BE2C (cell line): Measurements from ENCODE around the gene BEND7.

ENCODE experiments used
- DNase-seq: peaks from one replicate; pipeline ENCODE4 v3.0.0-alpha.2; 2020
- H3K27me3 ChIP-seq: fragments of 250-450 bp; sonication (Bioruptor Pico); 2 replicates; pipeline ENCODE4 v1.5.1; 2020; ENCODE audit warnings: mild to moderate bottlenecking
- H3K36me3 ChIP-seq: fragments of 250-450 bp; sonication (Bioruptor Pico); 2 replicates; pipeline ENCODE4 v1.5.1; 2020; ENCODE audit warnings: mild to moderate bottlenecking
- H3K4me1 ChIP-seq: fragments of 250-450 bp; sonication (Bioruptor Pico); 2 replicates; pipeline ENCODE4 v1.5.1; 2020
- H3K4me3 ChIP-seq: 2 replicates; pipeline ENCODE4 v1.5.1; 2011; ENCODE audit warnings: low read depth, low read length
- H3K9me3 ChIP-seq: fragments of 250-450 bp; sonication (Bioruptor Pico); 2 replicates; pipeline ENCODE4 v1.5.1; 2020
- TF ChIP-seq, protein P1 (sequence below): IDR thresholded peaks from 2 replicates; pipeline ENCODE4 v1.5.1; 2012; ENCODE audit warnings: mild to moderate bottlenecking, low read depth, low read length

BEND7 gene

DNA sequence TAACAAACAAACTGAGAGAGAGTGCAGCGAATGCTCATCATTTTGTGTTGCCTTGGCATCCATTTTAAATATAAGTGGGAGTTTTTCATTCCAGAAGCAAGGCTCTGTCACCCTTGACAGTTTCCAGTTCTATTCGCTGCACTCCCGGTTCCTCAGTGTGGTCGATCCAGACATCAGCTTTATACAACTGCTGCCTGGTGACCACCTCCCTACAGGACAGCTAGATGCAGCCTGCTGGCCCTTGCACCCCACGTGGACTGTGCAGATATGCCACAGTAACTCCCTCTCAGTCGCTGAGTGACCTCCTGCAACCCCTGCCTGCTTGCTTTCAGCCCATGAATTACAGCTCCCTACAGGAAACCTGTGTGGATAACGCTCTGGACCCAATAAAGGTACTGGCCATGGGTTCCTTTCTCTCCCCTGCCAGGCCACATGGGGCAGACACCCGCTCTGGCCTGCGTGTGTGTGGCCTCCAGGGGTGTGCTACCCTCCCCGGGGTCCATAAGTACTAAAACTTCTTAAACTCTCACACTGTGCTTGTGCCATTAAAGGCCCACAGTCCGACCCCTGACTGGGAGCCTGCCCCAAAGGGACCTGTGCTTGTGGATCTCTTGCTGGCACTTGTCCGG lies 23.6 kb downstream of the BEND7 start:
- no peak overlapping the region for H3K4me3 ChIP-seq
- TF ChIP-seq, protein P1, sequence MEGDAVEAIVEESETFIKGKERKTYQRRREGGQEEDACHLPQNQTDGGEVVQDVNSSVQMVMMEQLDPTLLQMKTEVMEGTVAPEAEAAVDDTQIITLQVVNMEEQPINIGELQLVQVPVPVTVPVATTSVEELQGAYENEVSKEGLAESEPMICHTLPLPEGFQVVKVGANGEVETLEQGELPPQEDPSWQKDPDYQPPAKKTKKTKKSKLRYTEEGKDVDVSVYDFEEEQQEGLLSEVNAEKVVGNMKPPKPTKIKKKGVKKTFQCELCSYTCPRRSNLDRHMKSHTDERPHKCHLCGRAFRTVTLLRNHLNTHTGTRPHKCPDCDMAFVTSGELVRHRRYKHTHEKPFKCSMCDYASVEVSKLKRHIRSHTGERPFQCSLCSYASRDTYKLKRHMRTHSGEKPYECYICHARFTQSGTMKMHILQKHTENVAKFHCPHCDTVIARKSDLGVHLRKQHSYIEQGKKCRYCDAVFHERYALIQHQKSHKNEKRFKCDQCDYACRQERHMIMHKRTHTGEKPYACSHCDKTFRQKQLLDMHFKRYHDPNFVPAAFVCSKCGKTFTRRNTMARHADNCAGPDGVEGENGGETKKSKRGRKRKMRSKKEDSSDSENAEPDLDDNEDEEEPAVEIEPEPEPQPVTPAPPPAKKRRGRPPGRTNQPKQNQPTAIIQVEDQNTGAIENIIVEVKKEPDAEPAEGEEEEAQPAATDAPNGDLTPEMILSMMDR: no peak

DNA sequence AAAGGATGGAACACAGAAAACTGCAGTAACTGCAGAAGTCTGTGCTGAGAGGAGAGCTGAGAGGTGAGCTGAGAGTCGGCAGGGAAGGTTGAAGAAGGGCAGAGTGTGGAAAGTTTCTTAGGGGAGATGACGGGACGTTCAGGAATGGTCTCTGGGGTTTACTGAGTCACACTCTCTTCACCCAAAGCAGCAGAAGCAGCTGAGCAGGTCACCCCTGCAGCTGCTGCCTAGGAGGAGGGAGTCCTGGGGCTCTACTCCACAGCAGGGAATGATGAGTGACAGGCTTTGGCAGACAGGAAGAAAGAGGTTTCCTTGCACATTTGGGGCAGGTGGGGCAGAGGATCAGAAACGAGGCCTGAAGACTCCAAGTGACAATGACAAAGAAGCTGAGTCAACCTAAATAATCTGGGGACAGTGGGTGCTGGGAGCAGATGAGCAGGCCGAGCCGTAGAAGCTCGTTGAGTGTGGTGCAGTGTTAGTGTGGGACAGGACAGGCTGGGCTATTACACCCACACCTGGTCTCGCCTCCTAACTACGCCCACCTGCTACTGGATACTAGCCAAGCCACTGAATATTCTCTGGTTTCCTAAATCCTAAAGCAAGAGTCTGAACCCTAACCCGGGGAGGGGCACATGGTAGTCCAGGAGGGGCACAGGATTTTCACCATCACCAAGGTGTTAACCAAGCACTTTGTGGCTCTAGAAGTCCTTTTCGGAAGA lies 24.9 kb downstream of the BEND7 start:
- TF ChIP-seq, protein P1: no peak
- no peaks in the 10 kb centered on the region for H3K36me3 ChIP-seq
- no peaks in the 10 kb centered on the region for H3K4me1 ChIP-seq
- H3K9me3 ChIP-seq: no peaks in the 10 kb centered on the region
- DNase-seq: no peak
- H3K27me3 ChIP-seq: peaks cover 12% of the 10 kb centered on the region
- no peak overlapping the region for H3K4me3 ChIP-seq

More for the DNA sequence above, 23.6 kb downstream of the BEND7 start:
- DNase-seq: no peak
- Histone ChIP-seq H3K9me3 (no peaks in the 10 kb centered on the region), H3K36me3 (no peaks in the 10 kb centered on the region), H3K4me1 (no peaks in the 10 kb centered on the region), H3K27me3 (peaks cover 12% of the 10 kb centered on the region)

DNA sequence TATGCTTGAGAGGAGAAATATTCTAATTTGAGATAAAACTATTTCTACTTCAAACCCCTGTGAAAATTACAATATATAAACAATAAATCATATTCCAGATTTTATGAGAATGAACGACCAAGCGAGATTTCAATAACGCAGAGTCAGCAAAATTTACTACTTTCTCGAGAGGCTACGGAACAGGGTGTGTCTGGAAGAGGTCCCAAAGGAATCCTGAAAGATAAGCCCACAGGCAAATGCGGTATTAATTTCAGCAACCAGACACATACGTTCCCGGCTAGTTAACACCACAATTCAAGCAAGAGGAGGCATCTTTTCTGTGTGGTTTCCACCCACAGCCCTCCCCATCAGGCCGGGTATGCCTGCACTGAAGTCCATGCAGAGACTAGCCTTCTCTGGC lies 26.4 kb downstream of the BEND7 start:
- H3K36me3 ChIP-seq: no peaks in the 10 kb centered on the region
- no peaks in the 10 kb centered on the region for H3K9me3 ChIP-seq
- no peaks in the 10 kb centered on the region for H3K4me1 ChIP-seq
- no peak for DNase-seq
- TF ChIP-seq, protein P1: no peak
- H3K4me3 ChIP-seq: no peak overlapping the region
- H3K27me3 ChIP-seq: peaks cover 12% of the 10 kb centered on the region

DNA sequence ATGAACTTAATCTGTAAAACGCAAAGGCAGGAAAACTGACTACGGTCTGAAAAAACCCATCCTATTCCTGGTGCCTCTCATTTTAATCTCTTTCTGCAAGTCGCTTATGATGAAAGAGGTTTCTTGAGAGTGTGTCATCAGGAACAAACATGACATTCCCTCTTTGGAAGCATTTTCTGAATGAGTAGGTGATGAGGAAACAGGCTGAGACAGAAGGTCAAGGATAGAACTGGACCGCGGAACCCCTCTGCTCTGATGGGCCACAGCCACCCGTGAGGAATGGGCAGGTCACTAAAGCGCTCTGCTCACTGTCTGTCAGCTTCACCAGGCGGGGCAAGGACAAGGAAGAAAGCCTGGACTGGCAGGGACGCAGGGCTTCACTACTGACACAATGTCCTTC lies 28.6 kb downstream of the BEND7 start:
- H3K36me3 ChIP-seq: no peaks in the 10 kb centered on the region
- no peak overlapping the region for H3K4me3 ChIP-seq
- peaks cover 13% of the 10 kb centered on the region for H3K27me3 ChIP-seq
- no peaks in the 10 kb centered on the region for H3K9me3 ChIP-seq
- DNase-seq: no peak
- no peaks in the 10 kb centered on the region for H3K4me1 ChIP-seq
- TF ChIP-seq, protein P1: no peak

DNA sequence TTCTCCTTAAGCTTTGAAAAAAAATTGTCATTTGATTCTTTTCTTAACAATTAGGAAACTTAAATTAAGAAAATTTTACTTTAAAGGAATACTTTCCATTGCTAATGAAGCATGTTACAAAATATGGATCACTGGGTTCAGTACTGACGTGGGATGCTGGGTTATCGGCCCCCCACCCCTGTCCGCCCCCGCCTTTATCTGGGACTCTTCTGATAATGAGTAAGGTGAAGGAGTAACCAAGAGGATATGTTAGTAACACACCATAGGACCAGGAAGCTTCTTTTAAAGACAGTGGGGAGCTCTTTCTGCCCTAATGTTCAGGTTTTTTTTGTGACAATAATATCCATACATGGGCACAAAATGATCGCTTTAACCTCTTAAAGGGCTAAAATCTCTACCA lies 29.7 kb downstream of the BEND7 start:
- TF ChIP-seq, protein P1: no peak
- Histone ChIP-seq H3K9me3 (no peaks in the 10 kb centered on the region), H3K36me3 (no peaks in the 10 kb centered on the region), H3K4me1 (no peaks in the 10 kb centered on the region), H3K27me3 (peaks cover 18% of the 10 kb centered on the region), H3K4me3 (no peak overlapping the region)
- no peak for DNase-seq

DNA sequence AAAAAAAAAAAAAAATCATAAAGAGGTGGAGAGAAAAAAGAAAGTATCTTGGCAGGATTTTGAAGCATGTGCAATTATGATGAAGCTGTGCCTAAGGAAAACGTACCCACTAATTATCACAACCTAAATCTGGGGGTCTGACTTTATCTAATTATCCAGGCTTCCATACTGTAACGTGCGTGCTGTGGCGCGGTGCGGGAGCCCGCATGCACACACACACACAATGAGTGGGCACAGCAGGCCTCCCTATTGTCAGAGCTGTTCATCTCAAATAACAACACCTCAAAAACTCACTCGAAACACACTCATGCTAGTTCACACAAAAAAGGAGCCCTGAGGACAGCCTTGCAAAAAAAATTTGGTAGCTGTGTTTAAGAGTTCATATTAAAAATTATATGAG lies 31.9 kb downstream of the BEND7 start:
- DNase-seq: no peak
- peaks cover 16% of the 10 kb centered on the region for H3K27me3 ChIP-seq
- H3K9me3 ChIP-seq: no peaks in the 10 kb centered on the region
- H3K36me3 ChIP-seq: no peaks in the 10 kb centered on the region
- no peak overlapping the region for H3K4me3 ChIP-seq
- H3K4me1 ChIP-seq: no peaks in the 10 kb centered on the region
- TF ChIP-seq, protein P1: no peak
